Stimulated activated CD4-positive, alpha-beta T cell treated with anti-CD3 and anti-CD28 coated beads, Interleukin-2, amount 100 ng/mL, for 48 hours (primary cell): ENCODE results near the gene TPTE.
"Not testable (repeated sequence)": the region's sequence is repeated elsewhere in the genome, so short reads cannot be mapped to it uniquely, and the experiment has no call there.

Source experiments
- DNase-seq, 2 donors: peaks; one replicate each; pipeline ENCODE4 v3.0.0-alpha.2; 2020

The TPTE gene

DNA sequence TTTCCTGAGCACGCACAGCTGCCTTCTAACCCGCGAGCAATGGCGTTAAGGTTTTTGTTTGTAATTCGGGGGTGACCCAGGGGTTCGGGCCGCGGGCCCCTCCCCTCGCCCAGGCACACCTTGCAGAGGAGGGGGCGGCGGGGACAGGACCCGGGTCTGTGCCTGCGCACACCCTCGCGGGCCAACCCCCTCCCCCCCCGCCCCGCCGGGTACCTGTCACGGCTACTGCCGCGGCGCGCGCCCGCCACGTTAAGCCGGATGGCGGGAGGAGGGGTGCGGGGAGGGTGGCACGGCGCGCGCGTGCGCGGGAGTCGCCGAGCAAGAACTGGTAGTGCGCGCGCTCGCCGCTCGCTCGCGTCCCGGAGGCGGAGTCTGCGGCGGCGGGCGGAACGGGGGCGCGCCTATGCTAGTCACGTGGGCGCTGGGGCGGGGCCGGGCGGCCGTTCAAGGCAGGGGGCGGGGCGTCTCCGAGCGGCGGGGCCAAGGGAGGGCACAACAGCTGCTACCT is at the start of gene TPTE:
TPTE (plus strand) TSS at position 493 of the 508 bp plus-strand sequence. CDS start 17,141 bp downstream, outside the sequence.
- no peak for DNase-seq

DNA sequence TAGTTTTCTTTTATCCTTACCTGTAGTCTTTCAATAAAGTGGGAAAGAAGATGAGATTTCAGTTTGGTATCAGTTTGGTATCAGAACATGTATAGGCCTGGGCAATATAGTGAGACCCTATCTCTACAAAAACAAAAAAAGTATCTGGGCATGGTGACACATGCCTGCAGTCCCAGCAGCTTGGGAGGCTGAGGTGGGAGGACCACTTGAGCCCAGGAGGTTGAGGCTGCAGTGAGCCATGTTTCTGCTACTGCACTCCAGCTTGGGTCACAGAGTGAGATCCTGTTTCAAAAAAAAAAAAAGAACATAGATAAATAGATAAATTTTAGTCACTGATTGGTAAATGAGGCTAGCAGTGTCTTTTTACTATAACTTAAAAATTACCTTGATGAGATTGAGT is 49.4 kb upstream of the TPTE start:
- DNase-seq = not testable (repeated sequence)

DNA sequence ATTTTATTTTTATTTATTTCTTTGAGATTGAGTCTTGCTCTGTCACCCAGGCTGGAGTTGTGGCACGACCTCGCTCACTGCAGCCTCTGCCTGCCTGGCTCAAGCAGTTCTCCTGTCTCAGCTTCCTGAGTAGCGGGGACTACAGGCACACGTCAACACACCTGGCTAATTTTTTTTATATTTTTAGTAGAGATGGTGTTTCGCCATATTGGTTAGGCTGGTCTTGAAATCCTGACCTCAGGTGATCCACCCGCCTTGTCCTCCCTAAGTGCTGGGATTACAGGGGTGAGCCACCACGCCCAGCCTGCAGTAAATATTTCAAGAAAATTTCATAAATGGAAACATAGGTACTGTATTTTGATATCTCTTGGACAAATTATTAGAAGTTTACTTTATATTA is 43.6 kb upstream of the TPTE start:
- not testable (repeated sequence) for DNase-seq

DNA sequence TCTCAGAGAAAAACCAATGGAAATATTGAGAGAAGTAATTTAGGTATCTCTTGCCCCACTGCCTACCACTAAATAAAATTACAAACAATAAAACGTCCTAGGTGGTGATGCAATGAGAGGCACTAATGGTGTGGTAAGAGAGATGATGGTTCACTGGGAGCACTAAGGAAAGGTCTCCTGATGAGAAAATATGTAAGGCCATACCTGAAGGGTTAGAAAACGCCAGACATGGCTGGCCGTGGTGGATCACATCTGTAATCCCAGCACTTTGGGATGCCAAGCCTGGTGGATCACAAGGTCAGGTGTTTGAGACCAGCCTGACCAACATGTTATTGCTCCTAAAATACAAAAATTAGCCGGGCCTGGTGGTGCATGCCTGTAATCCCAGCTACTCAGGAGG is 41.5 kb upstream of the TPTE start:
- DNase-seq = not testable (repeated sequence)

DNA sequence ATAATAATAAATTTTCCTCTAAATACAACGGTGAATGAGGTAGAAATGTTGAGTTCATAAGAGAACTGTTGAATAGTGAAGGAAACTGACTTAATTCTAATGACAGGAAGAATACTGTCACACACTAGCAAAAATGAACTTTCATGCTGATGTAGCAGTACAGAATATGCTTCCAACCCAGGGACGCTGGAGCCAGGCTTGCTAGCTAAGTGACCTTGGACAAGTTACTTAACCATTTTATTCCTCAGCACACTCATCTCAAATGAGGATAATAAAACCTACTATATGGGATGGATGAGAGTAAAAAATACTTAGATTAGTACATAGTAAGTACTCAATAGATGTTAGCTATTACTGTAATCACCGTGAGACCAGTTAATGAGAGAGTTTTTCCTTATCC is 36.5 kb upstream of the TPTE start:
- not testable (repeated sequence) for DNase-seq

DNA sequence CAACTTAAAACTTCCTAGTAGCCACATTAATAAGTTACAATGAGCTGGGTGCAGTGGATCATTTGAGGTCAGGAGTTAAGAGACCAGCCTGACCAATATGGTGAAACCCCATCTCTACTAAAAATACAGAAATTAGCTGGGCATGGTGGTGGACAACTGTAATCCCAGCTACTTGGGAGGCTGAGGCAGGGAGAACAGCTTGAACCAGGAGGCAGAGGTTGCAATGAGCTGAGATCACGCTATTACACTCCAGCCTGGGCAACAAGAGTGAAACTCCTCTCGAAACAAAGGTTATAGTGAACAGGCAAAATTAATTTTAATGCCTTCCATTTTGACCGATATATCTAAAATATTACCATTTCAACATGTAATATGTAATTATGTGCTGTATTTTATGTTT is 30.9 kb upstream of the TPTE start:
- not testable (repeated sequence) for DNase-seq

DNA sequence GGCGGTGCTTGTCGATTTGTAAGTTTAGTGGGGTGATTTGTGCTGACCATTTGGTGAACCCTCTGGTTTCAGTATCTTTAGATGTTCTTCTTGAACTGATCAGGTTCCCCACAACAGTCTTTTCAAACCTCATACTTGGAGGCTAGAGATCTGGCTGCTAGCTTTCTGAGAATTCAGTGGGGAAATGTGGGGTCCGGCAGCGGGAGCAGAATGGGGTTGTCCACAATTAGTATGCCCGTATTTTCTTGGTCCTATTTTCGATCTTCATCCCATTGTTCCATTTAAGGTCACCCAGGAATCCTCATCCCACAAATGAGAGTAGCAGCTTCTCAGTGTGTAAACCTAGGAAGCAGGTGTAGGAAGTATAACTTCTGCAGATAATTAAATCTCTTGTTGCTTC is 10.3 kb upstream of the TPTE start:
- no peak for DNase-seq

- not testable (repeated sequence) for DNase-seq
Observed at GRCh38 chr21:10516889-10517288, 4.5 kb upstream of the TPTE start.

DNA sequence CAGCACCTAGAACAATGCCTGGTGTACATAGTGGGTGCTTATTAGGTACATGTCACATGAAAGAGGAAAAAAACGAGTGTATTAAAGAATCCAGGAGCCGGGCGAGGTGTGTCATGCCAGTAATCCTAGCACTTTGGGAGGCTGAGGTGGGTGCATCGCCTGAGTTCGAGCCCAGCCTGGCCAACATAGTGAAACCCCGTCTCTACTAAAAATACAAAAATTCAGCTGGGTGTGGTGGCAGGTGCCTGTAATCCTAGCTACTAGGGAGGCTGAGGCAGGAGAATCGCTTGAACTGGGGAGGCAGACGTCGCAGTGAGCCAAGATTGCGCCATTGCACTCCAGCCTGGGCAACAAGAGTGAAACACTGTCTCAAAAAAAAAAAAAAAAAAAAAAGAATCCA is 3.5 kb upstream of the TPTE start:
- not testable (repeated sequence) for DNase-seq

GRCh38 chr21:10521835-10522500 is 585 bp downstream of the TPTE start:
- not testable (repeated sequence) for DNase-seq

DNA sequence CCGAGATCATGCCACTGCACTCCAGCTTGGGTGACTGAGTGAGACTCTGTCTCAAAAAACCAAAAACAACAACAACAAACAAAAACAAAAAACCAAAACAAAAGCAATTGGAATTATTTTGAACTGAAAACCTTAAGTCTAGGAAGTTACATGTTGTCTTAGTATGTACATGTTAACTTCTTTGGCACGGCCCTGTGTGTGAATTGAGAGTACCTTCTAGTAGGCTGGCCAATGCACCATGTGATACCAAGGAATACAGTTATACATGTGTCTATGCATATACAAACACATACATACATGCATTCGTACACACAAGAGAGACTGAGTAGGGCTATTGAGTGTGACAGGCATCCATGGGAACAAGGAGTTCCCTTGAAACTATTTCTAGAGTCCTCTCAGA is 18.6 kb downstream of the TPTE start:
- no peak for DNase-seq

DNA sequence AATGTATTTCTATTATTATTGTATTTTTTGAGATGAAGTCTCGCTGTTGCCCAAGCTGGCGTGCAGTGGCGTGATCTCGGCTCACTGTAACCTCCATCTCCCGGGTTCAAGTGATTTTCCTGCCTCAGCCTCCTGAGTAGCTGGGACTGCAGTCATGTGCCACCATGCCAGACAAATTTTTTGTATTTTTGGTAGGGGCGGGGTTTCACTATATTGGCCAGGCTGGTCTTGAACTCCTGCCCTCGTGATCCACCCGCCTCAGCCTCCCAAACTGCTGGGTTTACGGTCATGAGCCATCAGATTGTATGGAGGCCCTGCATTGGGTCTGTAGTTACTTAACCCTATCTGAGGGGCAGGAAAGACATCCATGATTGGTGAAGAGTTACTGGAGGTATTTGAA is 23.0 kb downstream of the TPTE start:
- not testable (repeated sequence) for DNase-seq

DNA sequence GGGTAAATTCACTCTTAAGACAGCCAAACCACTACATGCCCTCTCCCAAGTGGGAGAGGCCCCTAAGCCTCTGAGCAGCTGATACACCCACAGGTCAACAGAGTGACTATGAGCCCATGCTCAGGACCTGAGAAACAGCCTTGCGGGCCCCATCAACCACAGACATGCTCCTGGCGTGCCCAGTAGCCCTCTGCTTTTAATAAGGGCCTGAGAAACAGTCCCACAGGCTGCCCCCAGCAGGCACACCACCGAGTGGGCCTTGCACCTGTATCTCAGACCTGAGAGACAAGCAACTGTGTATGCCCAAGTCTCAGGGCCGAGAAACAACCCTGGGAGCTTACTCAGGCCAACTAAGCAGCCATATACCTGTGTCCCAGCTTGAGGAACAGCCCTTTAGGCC is 26.5 kb downstream of the TPTE start:
- not testable (repeated sequence) for DNase-seq

DNA sequence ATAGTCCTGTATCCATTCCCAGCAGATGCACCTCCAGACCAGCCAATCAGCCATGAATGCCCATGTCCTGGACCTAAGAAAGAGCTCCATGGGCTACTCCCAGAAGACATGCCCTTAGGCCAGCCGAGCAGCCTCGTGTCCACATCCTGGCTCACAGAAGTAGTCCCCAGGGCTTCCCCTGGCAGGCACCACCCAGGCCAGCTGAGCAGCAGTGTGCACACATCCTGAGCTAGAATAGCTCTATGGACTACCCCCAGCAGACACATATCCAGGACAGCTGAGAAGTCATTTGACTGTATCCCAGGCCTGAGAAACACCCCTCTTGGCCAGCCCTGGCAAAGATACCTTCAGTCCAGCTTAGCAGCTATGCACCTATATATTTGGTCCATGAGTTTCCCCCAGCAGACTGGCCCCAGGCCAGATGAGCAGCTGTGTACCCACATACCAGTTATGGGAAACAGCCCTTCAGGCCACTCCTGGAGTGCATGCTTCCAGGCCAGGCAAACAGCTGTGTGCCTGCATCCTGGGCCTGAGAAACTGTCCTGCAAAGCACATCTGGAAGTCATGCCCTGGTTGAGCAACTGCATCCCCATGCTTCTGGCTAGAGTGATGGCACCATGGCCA is 27.1 kb downstream of the TPTE start:
- not testable (repeated sequence) for DNase-seq

GRCh38 chr21:10570803-10571202 is 49.4 kb downstream of the TPTE start:
- not testable (repeated sequence) for DNase-seq

DNA sequence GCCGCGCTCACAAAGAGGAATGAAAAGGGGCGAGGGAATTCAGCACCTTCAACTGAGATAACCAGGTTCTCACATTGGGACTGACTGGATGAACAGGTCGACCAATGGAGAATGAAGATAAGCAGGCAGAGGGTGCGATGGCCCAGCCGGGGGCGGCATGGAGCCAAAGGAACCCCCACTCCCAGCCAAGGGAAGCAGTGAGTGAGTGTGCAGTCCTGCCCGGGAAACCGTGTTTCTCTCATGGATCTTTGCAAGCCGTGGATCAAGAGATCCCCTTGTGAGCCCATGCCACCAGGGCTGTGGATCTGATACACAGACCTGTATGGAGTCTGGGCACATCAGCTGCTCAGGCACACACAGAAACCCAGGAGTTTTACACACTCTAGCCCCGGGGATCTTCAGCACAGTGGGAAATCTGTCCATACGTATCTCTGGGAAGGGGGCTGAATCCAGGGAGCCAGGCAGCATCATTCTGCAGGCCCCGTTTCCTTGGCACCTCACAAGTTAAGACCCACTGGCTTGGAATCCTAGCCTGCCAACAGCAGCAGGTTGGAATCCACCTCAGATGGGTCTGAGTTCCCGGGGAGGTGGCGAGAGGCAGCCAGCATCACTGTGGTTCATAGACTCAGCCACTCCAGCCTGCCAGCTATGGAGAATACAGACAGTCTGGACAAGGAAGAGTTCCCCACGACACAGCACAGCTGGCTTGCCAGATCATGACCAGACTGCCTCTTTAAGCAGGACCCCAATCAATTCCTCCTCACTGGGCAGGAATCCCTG is 53.3 kb downstream of the TPTE start:
- not testable (repeated sequence) for DNase-seq

- no peak for DNase-seq
Observed at GRCh38 chr21:10575311-10575667, 53.9 kb downstream of the TPTE start.

GRCh38 chr21:10578910-10579309 is 57.5 kb downstream of the TPTE start:
- not testable (repeated sequence) for DNase-seq

GRCh38 chr21:10589115-10589514 is 67.7 kb downstream of the TPTE start:
- DNase-seq = not testable (repeated sequence)

DNA sequence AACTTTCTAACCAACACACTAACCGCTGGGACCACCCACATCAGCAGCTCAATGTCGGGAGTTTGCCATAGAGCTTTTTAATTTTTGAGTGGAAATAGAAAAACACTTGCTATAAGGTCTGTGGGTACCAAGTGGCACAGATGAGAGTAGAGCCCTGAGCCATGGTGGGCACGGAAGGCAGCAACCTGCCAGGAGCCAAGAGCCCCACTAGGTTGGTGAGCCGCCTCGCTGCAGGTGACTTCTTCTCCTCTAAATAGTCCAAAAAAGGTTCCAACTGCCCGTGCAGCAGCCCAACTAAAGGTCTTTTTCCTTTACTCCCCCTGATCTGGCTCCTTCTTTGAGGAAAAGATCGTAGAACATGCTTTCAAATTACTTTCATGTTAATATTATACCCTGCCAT is 85.7 kb downstream of the TPTE start:
- not testable (repeated sequence) for DNase-seq

DNA sequence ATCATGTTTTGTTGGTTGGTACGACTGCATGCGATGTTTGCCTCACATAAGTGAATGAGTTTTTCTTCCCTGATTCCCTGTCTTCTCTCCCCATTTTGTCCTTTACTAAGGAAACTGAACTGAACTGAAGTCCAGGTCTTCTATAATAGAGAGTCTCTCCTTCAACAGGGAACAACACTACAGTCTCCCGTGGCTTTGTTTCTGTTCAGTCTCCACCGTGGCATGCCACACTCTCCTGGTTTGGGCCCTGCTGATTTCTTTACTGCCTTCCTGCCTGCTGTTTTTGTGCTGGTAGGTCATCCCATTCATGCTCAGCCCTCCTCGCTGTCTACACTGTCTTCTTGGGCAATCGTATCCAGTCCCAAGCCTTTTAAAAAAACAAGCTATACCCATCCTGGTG is 92.9 kb downstream of the TPTE start:
- not testable (repeated sequence) for DNase-seq

GRCh38 chr21:10616061-10616460 is 94.7 kb downstream of the TPTE start:
- not testable (repeated sequence) for DNase-seq

- no peak for DNase-seq
Observed at GRCh38 chr21:10616535-10616934, 95.2 kb downstream of the TPTE start.
